HG02642 (cell line): Measurements from ENCODE around the gene GRIK4.

ENCODE experiments used
- ATAC-seq: cut with Tn5 transposase; IDR thresholded peaks from one replicate; pipeline ENCODE4 v1.9.1; 2021; ENCODE audit warnings: mild to moderate bottlenecking; ENCODE audit not compliant: unreplicated experiment, poor library complexity

The GRIK4 gene

DNA sequence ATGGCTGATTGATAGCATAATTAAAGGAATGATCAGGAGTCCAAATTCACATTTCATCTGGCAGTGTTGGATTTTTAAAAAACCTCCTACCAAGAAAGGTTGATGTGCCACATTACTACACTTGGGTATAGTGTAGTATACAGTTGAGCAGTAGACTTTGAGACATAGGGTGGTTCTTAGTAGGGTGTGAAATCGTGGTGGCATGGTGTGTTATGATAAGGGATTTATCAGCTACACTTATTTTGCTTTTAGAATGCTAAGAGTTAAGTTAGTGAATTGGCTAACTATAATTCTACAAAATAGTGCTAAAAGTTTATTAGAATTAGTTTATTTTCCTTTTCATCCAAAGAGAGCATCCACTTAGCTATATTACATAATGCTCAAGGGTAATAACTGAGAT, 525.5 kb downstream of the GRIK4 start:
- no peak for ATAC-seq
